SHP77 treated with DMSO at 0.1 percent for 48 hours (cell line): ENCODE data around the gene NTM.

ENCODE experiments used
- DNase-seq: peaks from one replicate; lab custom pipeline; 2025; lab: John Stamatoyannopoulos, UW

The NTM gene

DNA sequence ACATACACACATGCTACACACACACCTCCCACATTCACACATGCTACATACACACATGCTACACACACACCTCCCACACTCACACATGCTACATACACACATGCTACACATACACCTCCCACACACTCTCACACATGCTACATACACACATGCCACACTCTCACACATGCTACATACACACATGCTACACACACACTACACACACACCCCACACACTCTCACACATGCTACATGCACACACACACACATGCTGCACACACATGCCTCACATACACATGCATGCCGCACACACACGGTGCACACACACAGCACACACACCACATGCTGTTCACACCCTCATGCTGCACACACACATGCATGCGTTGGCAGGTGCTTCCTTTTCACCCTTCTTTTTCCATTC lies 495.4 kb downstream of the NTM start:
- DNase-seq, result no peak

DNA sequence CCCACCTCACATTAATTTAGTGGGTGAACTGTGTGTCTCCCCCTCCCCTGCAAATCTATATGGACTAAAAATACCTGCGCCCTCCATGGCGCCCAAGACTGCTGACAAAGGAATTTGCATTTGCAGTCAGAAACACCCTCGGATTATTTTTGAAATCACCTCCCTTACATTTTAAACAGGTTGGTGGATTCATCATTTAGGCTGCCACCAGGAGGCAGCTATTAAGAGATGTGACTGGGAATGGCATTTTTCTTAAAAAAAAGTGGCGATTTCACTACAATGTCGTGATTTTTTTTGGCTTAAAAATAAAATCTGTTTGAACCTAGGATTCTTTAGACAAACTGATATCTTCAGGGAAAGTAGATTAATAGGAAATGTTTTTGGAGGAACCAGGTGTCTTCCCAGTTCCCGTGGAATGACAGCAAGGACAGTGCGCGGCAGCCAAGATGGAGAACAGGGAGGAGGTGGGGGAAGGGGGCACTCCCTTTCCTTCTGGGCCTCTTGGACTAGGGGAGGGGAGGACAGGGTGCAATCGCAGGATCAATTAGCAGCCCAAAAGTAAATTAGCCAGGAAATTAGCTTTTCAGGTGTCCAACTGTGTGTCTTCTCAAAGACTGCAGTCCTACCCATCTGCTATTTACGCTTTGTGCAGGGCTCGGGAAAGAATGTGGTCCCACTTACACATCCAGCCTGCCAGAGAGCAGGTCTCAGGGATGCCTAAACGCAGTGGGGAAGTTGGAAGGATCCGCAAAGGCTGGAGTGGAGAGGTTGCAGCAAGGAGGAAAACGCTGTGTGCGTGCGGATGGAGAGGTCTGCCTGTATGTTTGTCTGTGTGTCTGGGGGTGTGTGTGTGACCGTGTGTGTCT lies 496.4 kb downstream of the NTM start:
- DNase-seq, result no peak

DNA sequence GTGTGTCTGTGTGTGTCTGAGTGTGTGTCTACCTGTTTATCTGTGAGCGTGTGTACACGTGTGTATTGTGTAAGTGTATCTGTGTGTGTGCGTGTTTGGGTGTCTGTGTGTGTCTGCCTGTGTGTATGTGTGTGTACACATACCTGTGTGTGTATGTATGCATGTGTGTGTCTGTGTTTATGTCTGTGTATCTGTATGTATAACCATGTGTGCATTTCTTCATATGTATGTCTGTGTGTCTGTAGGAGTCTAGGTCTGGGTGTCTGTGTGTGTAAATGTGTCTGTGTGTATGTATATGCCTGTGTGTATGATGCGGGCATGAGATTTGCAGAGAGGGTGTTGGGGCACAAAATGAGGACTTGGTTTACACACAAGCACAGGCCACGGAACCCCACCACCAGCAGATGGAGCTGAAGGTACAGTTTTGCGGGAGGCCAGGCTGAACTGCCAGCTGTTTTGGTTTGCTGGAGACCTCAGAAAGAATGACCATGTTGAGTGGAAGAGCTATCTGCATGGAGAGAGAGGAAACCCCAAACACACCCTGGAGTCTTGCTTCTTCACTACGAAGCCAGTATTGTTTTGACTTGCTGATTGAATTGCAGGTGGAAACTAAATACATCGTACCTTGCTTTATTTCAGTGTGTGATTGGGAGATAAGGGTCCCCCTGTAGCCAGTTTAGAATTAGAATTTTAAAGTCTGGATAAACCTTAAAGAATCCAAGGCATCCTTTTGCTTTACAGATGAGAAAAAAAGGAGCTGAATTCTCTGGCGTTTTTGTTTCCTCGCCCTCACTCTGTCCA lies 497.2 kb downstream of the NTM start:
- peak; percentile 12 for DNase-seq

GRCh38 chr11:131868629-131869507 lies 498.5 kb downstream of the NTM start:
- no peak for DNase-seq

DNA sequence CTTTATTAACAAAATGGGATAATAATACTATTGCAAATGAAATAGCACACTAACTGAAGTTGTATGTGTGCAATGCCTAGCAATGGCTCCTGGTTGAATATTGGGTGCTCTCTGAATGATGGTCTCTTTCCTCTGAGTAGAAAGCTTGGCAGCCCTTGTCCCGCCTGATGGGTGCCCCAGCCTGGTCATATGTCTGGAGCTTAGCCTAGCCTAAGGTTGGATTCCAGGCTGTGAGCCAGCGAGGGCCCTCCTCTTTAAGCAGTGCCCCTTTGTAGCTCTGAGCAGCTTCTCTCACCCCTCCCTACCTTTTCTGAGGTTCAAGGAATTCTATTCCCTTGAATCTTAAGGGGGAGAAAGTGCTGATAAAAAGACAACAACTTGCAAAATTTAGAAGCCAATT lies 499.9 kb downstream of the NTM start:
- no peak for DNase-seq

DNA sequence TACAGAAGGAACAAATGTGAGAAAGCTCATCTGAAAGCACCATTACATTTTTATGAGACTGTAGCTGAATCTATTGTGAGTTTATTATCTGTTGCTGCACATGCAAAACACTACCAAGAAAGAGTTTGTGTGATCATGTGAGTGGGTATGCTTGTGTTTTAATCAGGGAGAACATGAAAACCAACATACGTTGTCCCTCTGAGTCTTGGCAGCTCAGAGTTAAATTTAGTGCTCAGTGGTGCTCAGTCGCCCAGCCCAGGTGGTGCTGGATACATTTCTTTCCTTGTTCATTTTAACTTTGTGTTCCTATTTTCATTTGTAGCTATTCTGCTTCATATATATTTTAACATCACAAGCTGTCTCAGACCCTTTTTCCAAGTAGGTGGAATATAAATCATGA lies 500.6 kb downstream of the NTM start:
- DNase-seq, result no peak

GRCh38 chr11:131874070-131874469 lies 503.7 kb downstream of the NTM start:
- no peak for DNase-seq

- DNase-seq, result no peak
Observed at GRCh38 chr11:131875611-131876010, 505.2 kb downstream of the NTM start.

GRCh38 chr11:131877246-131877942 lies 507.0 kb downstream of the NTM start:
- DNase-seq, result no peak

- DNase-seq, result no peak
Observed at GRCh38 chr11:131880316-131880715, 509.9 kb downstream of the NTM start.

GRCh38 chr11:131880976-131881375 lies 510.6 kb downstream of the NTM start:
- no peak for DNase-seq

DNA sequence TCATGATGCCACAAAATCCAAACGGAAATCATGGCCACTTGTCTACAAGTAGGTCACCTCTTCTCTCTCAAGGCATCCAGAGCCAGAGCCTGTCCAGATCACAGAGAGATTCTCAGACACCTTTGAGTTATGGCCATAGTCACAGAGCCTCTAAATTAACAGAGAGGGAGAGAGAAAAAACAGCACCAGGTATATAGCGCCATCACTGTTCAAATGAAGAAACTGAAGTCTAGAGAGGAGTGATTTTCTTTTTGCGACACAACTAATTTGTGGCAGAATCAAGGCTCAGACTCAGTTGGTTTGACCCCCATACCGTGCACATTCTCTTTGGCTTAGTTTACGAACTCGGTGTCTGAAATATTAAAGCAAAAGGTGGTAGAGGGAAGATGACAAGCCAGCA lies 512.9 kb downstream of the NTM start:
- no peak for DNase-seq

GRCh38 chr11:131884461-131885073 lies 514.2 kb downstream of the NTM start:
- DNase-seq, result no peak

DNA sequence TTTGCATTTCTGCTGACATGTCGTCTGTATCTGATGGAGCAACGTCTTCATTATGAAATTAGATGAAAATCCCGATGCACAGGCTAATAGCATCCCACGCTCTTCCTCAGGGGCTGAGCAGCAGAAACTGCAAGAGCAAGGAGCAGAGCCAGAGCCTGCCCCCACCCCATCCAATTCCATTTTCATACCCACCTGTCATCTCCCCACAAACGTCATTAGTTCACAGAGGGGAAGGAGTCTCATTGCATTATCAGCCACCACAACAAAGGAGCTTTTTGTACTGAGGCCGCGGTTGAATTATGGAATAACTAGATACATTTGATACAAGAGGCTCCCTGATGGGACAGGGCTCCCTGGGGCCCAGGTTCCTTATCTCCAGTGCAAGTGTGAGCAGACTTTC lies 515.0 kb downstream of the NTM start:
- DNase-seq, result no peak

DNA sequence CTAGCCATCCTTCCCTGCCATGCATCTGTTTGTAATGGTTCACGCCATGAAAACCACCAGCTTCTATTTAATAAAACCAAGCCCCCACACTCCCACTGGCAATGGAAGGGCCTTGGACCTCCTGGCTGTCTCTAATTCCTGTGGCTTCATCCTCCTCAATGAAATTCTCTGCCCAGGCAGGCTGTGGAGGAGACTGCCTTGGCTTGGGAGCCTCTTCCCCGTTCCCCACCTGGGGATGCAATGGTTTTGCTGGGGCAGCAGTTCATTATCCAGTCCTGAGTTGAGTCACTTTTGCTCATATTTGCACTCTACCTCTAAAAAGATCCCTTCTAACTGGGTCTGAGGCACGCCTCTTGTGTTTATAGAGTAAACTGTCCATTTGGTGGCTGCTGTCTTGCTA lies 515.8 kb downstream of the NTM start:
- no peak for DNase-seq

DNA sequence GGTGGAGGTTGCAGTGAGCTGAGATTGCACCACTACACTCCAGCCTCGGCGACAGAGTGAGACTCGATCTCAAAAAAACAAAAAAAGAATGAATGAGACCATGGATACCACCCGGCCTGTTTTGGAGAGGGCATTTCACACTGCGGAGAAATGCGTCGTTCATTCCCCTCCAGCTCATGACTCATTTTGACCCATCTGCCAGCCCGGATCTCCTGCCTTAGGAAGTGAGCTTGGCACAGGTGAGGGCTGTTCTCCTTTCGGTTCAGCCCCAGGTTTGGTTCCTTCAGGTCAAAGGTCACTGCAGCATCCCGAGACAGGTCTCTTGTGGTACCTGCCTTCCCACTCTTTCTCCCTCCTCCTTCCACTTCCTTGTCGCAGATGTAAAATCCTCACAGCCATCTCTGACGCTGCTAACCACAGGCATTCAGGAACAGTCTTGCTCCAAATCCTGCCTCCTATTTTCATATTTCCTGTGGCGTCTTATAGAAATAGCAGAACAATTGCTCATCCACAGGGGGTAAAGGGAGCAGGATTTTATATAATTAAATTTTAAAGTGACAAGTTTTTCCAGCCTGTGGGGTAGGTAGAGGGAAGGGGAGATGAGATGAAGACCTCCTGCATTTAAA lies 517.9 kb downstream of the NTM start:
- no peak for DNase-seq

- no peak for DNase-seq
Observed at GRCh38 chr11:131889146-131889577, 518.7 kb downstream of the NTM start.

- no peak for DNase-seq
Observed at GRCh38 chr11:131889760-131890581, 519.6 kb downstream of the NTM start.

DNA sequence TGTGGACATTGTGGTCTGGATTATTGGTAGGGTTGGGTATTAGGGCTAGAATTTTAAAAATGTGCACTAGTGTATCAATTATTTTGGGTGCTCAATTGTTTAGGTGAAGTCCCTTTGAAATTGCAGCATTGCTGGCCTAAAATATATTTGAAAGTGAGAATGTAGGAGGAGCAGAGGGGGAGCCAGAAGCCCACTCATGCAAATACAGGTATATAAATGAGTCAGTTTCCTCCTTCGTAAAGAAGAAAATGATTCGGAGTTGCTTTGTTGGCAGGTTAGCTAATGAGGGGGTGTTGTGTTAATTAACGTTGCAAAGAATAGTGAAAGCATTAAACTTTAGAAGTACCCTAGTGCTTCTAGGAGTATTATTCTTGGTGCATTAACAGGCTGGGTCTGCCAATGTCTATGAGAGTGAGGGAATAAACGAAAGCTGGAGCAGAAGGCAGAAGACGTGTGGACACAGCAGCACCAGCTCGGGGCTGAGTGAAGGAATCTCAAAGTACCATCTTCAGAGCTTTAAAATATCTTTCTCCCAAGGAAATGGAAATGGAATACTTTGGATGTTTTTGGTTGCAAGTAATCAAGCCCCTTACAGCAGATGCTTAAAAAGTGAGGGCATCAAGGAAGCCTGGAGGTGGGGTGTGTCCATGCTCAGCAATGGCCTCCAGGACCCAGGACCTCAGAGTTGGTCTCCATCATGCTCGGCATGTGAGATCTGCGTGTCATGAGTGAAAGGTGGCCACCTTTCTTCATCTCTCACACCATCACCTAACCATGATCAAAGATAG lies 522.9 kb downstream of the NTM start:
- no peak for DNase-seq
